OCI-LY7 (cell line): ENCODE measurements around the gene ZSCAN10. TPM values are rescaled to one million over a fixed set of nuclear protein-coding genes. Genes with fewer than 3 reads are reported as not detected.

Source experiments
- BruUV-seq: library from RNA; stranded (reverse); fragments of 400-500 nt; replicated peaks from 2 replicates; lab custom pipeline; 2021; lab: Mats Ljungman, UMichigan
- CTCF ChIA-PET: fragments of 300-600 bp; sonication (Branson Sonifier 250); formaldehyde crosslinking; loops from one replicate; lab custom pipeline; 2022; ENCODE audit warnings: antibody characterized with exemption; ENCODE audit not compliant: unreplicated experiment; lab: Charles Lee
- POLR2A ChIA-PET: fragments of 300-600 bp; sonication (Branson Sonifier 250); formaldehyde crosslinking; loops from one replicate; lab custom pipeline; 2022; ENCODE audit warnings: antibody characterized with exemption; lab: Charles Lee
- DNase-seq: peaks from one replicate; pipeline ENCODE4 v3.0.0-alpha.2; 2015; ENCODE audit warnings: low spot score
- H2AFZ ChIP-seq: fragments of 200-600 bp; sonication (generic), shearing (Covaris generic); 2 replicates; pipeline ENCODE4 v1.6.1; 2014; ENCODE audit warnings: mild to moderate bottlenecking, antibody characterized with exemption, low read length, moderate library complexity
- H3K27ac ChIP-seq: fragments of 200-600 bp; sonication (generic); 2 replicates; pipeline ENCODE4 v1.5.1; 2014; ENCODE audit warnings: mixed run types, low read depth, mild to moderate bottlenecking, moderate library complexity, low read length, inconsistent platforms; ENCODE audit not compliant: poor library complexity, severe bottlenecking
- H3K36me3 ChIP-seq: fragments of 200-600 bp; sonication (generic); 2 replicates; pipeline ENCODE4 v1.6.1; 2014; ENCODE audit warnings: mild to moderate bottlenecking, antibody characterized with exemption, low read length, moderate library complexity, mixed read lengths; ENCODE audit not compliant: insufficient read depth
- H3K4me1 ChIP-seq: fragments of 200-600 bp; sonication (generic); 2 replicates; pipeline ENCODE4 v1.5.1; 2014; ENCODE audit warnings: mild to moderate bottlenecking, low read length; ENCODE audit not compliant: insufficient read depth, poor library complexity, severe bottlenecking
- H3K4me2 ChIP-seq: fragments of 200-600 bp; sonication (generic); 2 replicates; pipeline ENCODE4 v1.6.1; 2014; ENCODE audit warnings: mild to moderate bottlenecking, low read length
- H3K4me3 ChIP-seq: fragments of 200-600 bp; sonication (generic); 2 replicates; pipeline ENCODE4 v1.5.1; 2014; ENCODE audit warnings: mild to moderate bottlenecking, low read depth, low read length; ENCODE audit not compliant: poor library complexity, severe bottlenecking
- H3K79me2 ChIP-seq: fragments of 200-600 bp; sonication (generic); 2 replicates; pipeline ENCODE4 v1.6.1; 2016; ENCODE audit warnings: low read depth, mild to moderate bottlenecking, low read length, moderate library complexity, mixed read lengths; ENCODE audit not compliant: insufficient read depth
- H3K9me2 ChIP-seq: fragments of 200-600 bp; sonication (generic); 2 replicates; pipeline ENCODE4 v1.6.1; 2016; ENCODE audit warnings: mild to moderate bottlenecking, low read length, mixed read lengths; ENCODE audit not compliant: insufficient read depth
- H3K9me3 ChIP-seq: fragments of 200-600 bp; sonication (generic); 2 replicates; pipeline ENCODE4 v1.6.1; 2014; ENCODE audit warnings: mild to moderate bottlenecking, mixed run types, low read length, mixed read lengths
- H4K20me1 ChIP-seq: fragments of 200-600 bp; sonication (generic); 2 replicates; pipeline ENCODE4 v1.6.1; 2014; ENCODE audit warnings: mild to moderate bottlenecking, antibody characterized with exemption, low read length, moderate library complexity, mixed read lengths; ENCODE audit not compliant: insufficient read depth
- CTCF ChIP-seq: fragments of 200-600 bp; sonication (generic); conservative IDR thresholded peaks from 2 replicates; pipeline ENCODE4 v1.5.1; 2014; ENCODE audit warnings: mild to moderate bottlenecking, antibody characterized with exemption, low read length, moderate library complexity, mixed read lengths
- EZH2phosphoT487 ChIP-seq: fragments of 200-600 bp; sonication (generic); IDR thresholded peaks from 2 replicates; pipeline ENCODE4 v1.6.1; 2018; ENCODE audit warnings: low read depth, borderline replicate concordance, mild to moderate bottlenecking, mixed run types, antibody characterized with exemption, low read length, moderate library complexity, mixed read lengths
- intact Hi-C: fragments of 100-400 bp; cut with micrococcal nuclease; formaldehyde crosslinking; loops from one replicate; pipeline ENCODE4 v1.10.0; 2022; ENCODE audit not compliant: unreplicated experiment
- total RNA-seq, 2 experiments: library from RNA; depleted of rRNA in 1 of 2; stranded (reverse); fragments of >200 nt in 1 of 2; shearing (Covaris generic) in 1 of 2; gene quantifications; 2 replicates each; pipeline ENCODE4 v1.2.3, GENCODE V29; 2014 to 2022

ZSCAN10 gene
- total RNA-seq, 2 experiments from 2014 or later, result 0.09 to 0.49 TPM

GRCh38 chr16:3066440-3066748, 32.7 kb downstream of the ZSCAN10 start:
- BruUV-seq, result no TSS peak

GRCh38 chr16:3065742-3066439, 33.2 kb downstream of the ZSCAN10 start:
- H2AFZ ChIP-seq, result no peak overlapping the region
- intact Hi-C loops, result no loop called here
- no peaks in the 10 kb centered on the region for H4K20me1 ChIP-seq
- no peaks in the 10 kb centered on the region for H3K9me3 ChIP-seq
- H3K4me1 ChIP-seq, result no peaks in the 10 kb centered on the region
- CTCF ChIA-PET, result no interaction called here
- H3K27ac ChIP-seq, result no peak overlapping the region
- POLR2A ChIA-PET, result no interaction called here
- H3K9me2 ChIP-seq, result no peaks in the 10 kb centered on the region
- no peak overlapping the region for H3K4me2 ChIP-seq
- DNase-seq, result no peak
- H3K4me3 ChIP-seq, result no peak overlapping the region
- no peak for TF ChIP-seq EZH2phosphoT487
- no peak for TF ChIP-seq CTCF
- H3K79me2 ChIP-seq, result no peaks in the 10 kb centered on the region
- no peaks in the 10 kb centered on the region for H3K36me3 ChIP-seq
- BruUV-seq, result no TSS peak

More at GRCh38 chr16:3066440-3066748, 32.7 kb downstream of the ZSCAN10 start:
- no peaks in the 10 kb centered on the region for H3K9me3 ChIP-seq
- H2AFZ ChIP-seq, result no peak overlapping the region
- H3K27ac ChIP-seq, result no peak overlapping the region
- no peaks in the 10 kb centered on the region for H3K4me1 ChIP-seq
- no peaks in the 10 kb centered on the region for H3K9me2 ChIP-seq
- intact Hi-C loops, result no loop called here
- DNase-seq, result no peak
- TF ChIP-seq CTCF (no peak), EZH2phosphoT487 (no peak)
- H3K4me2 ChIP-seq, result no peak overlapping the region
- no peaks in the 10 kb centered on the region for H4K20me1 ChIP-seq
- POLR2A ChIA-PET, result no interaction called here
- H3K4me3 ChIP-seq, result no peak overlapping the region
- H3K79me2 ChIP-seq, result no peaks in the 10 kb centered on the region
- CTCF ChIA-PET, result no interaction called here
- H3K36me3 ChIP-seq, result no peaks in the 10 kb centered on the region

GRCh38 chr16:3065069-3065741, 33.9 kb downstream of the ZSCAN10 start, which contains the start of gene IL32:
IL32 (plus strand) TSS chr16:3065640; CDS start chr16:3065812, 172 bp downstream.
- Histone ChIP-seq H3K9me3 (no peaks in the 10 kb centered on the region), H2AFZ (no peak within 1 kb of the TSS), H3K4me1 (no peaks in the 10 kb centered on the region), H3K27ac (no peak within 1 kb of the TSS), H3K9me2 (no peaks in the 10 kb centered on the region), H3K4me3 (no peak within 1 kb of the TSS), H3K4me2 (no peak within 1 kb of the TSS), H4K20me1 (no peaks in the 10 kb centered on the region), H3K36me3 (no peaks in the 10 kb centered on the region), H3K79me2 (no peaks in the 10 kb centered on the region)
- ChIA-PET POLR2A (no interaction called here), CTCF (no interaction called here)
- no TSS peak for BruUV-seq
- TF ChIP-seq EZH2phosphoT487 (no peak), CTCF (no peak)
- intact Hi-C loops, result no loop called here
- no peak for DNase-seq
